Vagina (tissue), 2 donors: ENCODE results near the gene BGN. TPM values are rescaled to one million over a fixed set of nuclear protein-coding genes. Genes with fewer than 3 reads are reported as not detected.

Source experiments
- DNase-seq, 2 donors: peaks; one replicate each; pipeline ENCODE4 v3.0.0-alpha.2; 2017; ENCODE audit errors: extremely low spot score in 2 of 2
- H3K27ac ChIP-seq: fragments of 200-600 bp; sonication (generic); one replicate; pipeline ENCODE4 v1.5.1; 2019
- H3K27me3 ChIP-seq: fragments of 200-600 bp; sonication (generic); one replicate; pipeline ENCODE4 v1.5.1; 2019
- H3K36me3 ChIP-seq, 2 donors: fragments of 200-600 bp; sonication (generic); one replicate each; pipeline ENCODE4 v1.5.1; 2017 to 2019
- H3K4me1 ChIP-seq: fragments of 200-600 bp; sonication (generic); one replicate; pipeline ENCODE4 v1.5.1; 2019
- H3K4me3 ChIP-seq, 2 donors: fragments of 200-600 bp; sonication (generic); 1 replicate in 1 of 2; 2 replicates in 1 of 2; pipeline ENCODE4 v1.5.1; 2016 to 2019
- H3K9me3 ChIP-seq: fragments of 200-600 bp; sonication (generic); one replicate; pipeline ENCODE4 v1.5.1; 2019
- CTCF ChIP-seq, 3 experiments: fragments of 450-650 bp in 2 of 3; fragments of 200-600 bp in 1 of 3; sonication (generic) in 1 of 3; IDR thresholded peaks; one replicate each; pipeline ENCODE4 v1.5.1; 2017 to 2019; ENCODE audit warnings: antibody characterized with exemption in 3 of 3, mild to moderate bottlenecking in 2 of 3, moderate library complexity in 2 of 3
- POLR2A ChIP-seq, 2 donors: fragments of 450-650 bp; IDR thresholded peaks; one replicate each; pipeline ENCODE4 v1.6.1; 2017; ENCODE audit warnings: antibody characterized with exemption in 2 of 2, mild to moderate bottlenecking in 2 of 2, moderate library complexity in 2 of 2
- POLR2AphosphoS5 ChIP-seq, 2 donors: sonication (generic); formaldehyde crosslinking; IDR thresholded peaks; one replicate each; pipeline ENCODE4 v1.9.0; 2017; ENCODE audit warnings: antibody characterized with exemption in 2 of 2, mild to moderate bottlenecking in 2 of 2, low read depth in 1 of 2; ENCODE audit not compliant: insufficient read depth in 1 of 2
- intact Hi-C: fragments of 100-400 bp; cut with DNase I; formaldehyde crosslinking; loops from one replicate; pipeline ENCODE4 v1.15.1; 2023
- total RNA-seq: library from RNA; depleted of rRNA; stranded (reverse); fragments of >200 nt; gene quantifications from one replicate; pipeline ENCODE4 v1.2.3, GENCODE V29; 2016

Gene BGN
- total RNA-seq, 1 donor from 2014 or later: 106 TPM

- Histone ChIP-seq H3K27ac (no peak overlapping the region), H3K27me3 (no peaks in the 10 kb centered on the region), H3K36me3 (no peaks in the 10 kb centered on the region), H3K4me3 (no peak overlapping the region), H3K4me1 (no peaks in the 10 kb centered on the region), H3K9me3 (no peaks in the 10 kb centered on the region)
- intact Hi-C loops: no loop called here
- no peak for DNase-seq
- TF ChIP-seq POLR2AphosphoS5 (IDR thresholded peaks at IDR 0.05; ENCODE audit: insufficient read depth in 1 of 2, low read depth in 1 of 2) (no peak), POLR2A (IDR thresholded peaks at IDR 0.05) (no peak), CTCF (IDR thresholded peaks at IDR 0.05) (no peak)
Measured at GRCh38 chrX:153547195-153547594, 52.4 kb downstream of the BGN start.

- Histone ChIP-seq H3K27ac (no peak overlapping the region), H3K36me3 (no peaks in the 10 kb centered on the region), H3K27me3 (no peaks in the 10 kb centered on the region), H3K9me3 (no peaks in the 10 kb centered on the region), H3K4me1 (no peaks in the 10 kb centered on the region), H3K4me3 (no peak overlapping the region)
- no peak for DNase-seq
- intact Hi-C loops: no loop called here
- TF ChIP-seq POLR2A (IDR thresholded peaks at IDR 0.05) (no peak), CTCF (IDR thresholded peaks at IDR 0.05) (no peak), POLR2AphosphoS5 (IDR thresholded peaks at IDR 0.05; ENCODE audit: insufficient read depth in 1 of 2, low read depth in 1 of 2) (no peak)
Measured at GRCh38 chrX:153549231-153549630, 54.5 kb downstream of the BGN start.

- no peaks in the 10 kb centered on the region for H3K36me3 ChIP-seq
- H3K9me3 ChIP-seq: no peaks in the 10 kb centered on the region
- H3K4me1 ChIP-seq: no peaks in the 10 kb centered on the region
- intact Hi-C loops: loop anchor here (10.0 kb wide), 1 partner anchor 125 kb away; the partner anchor contains the start of gene PNCK
- TF ChIP-seq POLR2AphosphoS5 (IDR thresholded peaks at IDR 0.05; ENCODE audit: insufficient read depth in 1 of 2, low read depth in 1 of 2): no peak
- no peak for TF ChIP-seq POLR2A (IDR thresholded peaks at IDR 0.05)
- TF ChIP-seq CTCF (IDR thresholded peaks at IDR 0.05): no peak
- H3K4me3 ChIP-seq: no peak overlapping the region
- DNase-seq: no peak
- no peak overlapping the region for H3K27ac ChIP-seq
- H3K27me3 ChIP-seq: no peaks in the 10 kb centered on the region
Measured at GRCh38 chrX:153549807-153550206, 55.0 kb downstream of the BGN start.

GRCh38 chrX:153551135-153551534 lies 56.4 kb downstream of the BGN start:
- Histone ChIP-seq H3K27ac (no peak overlapping the region), H3K4me1 (no peaks in the 10 kb centered on the region), H3K27me3 (no peaks in the 10 kb centered on the region), H3K4me3 (no peak overlapping the region), H3K9me3 (no peaks in the 10 kb centered on the region), H3K36me3 (no peaks in the 10 kb centered on the region)
- TF ChIP-seq POLR2AphosphoS5 (IDR thresholded peaks at IDR 0.05; ENCODE audit: insufficient read depth in 1 of 2, low read depth in 1 of 2): no peak
- TF ChIP-seq CTCF (IDR thresholded peaks at IDR 0.05): no peak
- TF ChIP-seq POLR2A (IDR thresholded peaks at IDR 0.05): no peak
- no peak for DNase-seq
- intact Hi-C loops: loop anchor here (10.0 kb wide), 1 partner anchor 124 kb away; the partner anchor contains the start of gene PNCK

- no peak for DNase-seq
- Histone ChIP-seq H3K27me3 (no peaks in the 10 kb centered on the region), H3K36me3 (no peaks in the 10 kb centered on the region), H3K4me1 (no peaks in the 10 kb centered on the region), H3K9me3 (no peaks in the 10 kb centered on the region), H3K27ac (no peak overlapping the region), H3K4me3 (no peak overlapping the region)
- TF ChIP-seq CTCF (IDR thresholded peaks at IDR 0.05) (peak in 2 of 3 experiments; percentile 9 to 37), POLR2AphosphoS5 (IDR thresholded peaks at IDR 0.05; ENCODE audit: insufficient read depth in 1 of 2, low read depth in 1 of 2) (no peak), POLR2A (IDR thresholded peaks at IDR 0.05) (no peak)
- intact Hi-C loops: loop anchor here (10.0 kb wide), 1 partner anchor 120 kb away; the partner anchor contains the start of gene PNCK
Measured at GRCh38 chrX:153554519-153555167, 59.9 kb downstream of the BGN start.
